Measurements from ENCODE around the gene COLQ.
"Not testable (repeated sequence)": the region's sequence is repeated elsewhere in the genome, so short reads cannot be mapped to it uniquely, and the experiment has no call there.

Gene COLQ

GRCh38 chr3:15410966-15411365, 110.5 kb downstream of the COLQ start:
- not testable (repeated sequence) for DNase-seq

- DNase-seq = no peak
Measured at GRCh38 chr3:15409774-15410173, 111.7 kb downstream of the COLQ start.

GRCh38 chr3:15409239-15409638, 112.3 kb downstream of the COLQ start:
- DNase-seq = no peak

GRCh38 chr3:15405448-15406050, 116.0 kb downstream of the COLQ start:
- DNase-seq = peak; percentile 66

GRCh38 chr3:15404767-15405166, 116.7 kb downstream of the COLQ start:
- DNase-seq = no peak

- DNase-seq = no peak
Measured at GRCh38 chr3:15403965-15404364, 117.5 kb downstream of the COLQ start.

GRCh38 chr3:15403495-15403894, 118.0 kb downstream of the COLQ start:
- no peak for DNase-seq

- no peak for DNase-seq
Measured at GRCh38 chr3:15401936-15402335, 119.6 kb downstream of the COLQ start.
